OCI-LY3 (cell line): ENCODE results near the gene INSIG1.

ENCODE experiments used
- H2AFZ ChIP-seq: fragments of 200-600, 300-600 bp; shearing (Covaris generic); 2 replicates; pipeline ENCODE4 v1.6.0; 2014; ENCODE audit warnings: antibody characterized with exemption, low read depth, low read length
- H3K27ac ChIP-seq: fragments of 200-600, 300-600 bp; sonication (generic); 2 replicates; pipeline ENCODE4 v1.5.1; 2014; ENCODE audit warnings: mild to moderate bottlenecking, low read length, moderate library complexity, mixed read lengths
- H3K27me3 ChIP-seq: fragments of 200-600, 300-600 bp; sonication (generic); 2 replicates; pipeline ENCODE4 v1.6.1; 2014; ENCODE audit warnings: low read depth, low read length, mixed read lengths
- H3K36me3 ChIP-seq: fragments of 200-600, 300-600 bp; sonication (generic); replicated peaks from 2 replicates; pipeline ENCODE3; 2014; ENCODE audit warnings: low read depth, low read length, mixed read lengths
- H3K4me1 ChIP-seq: fragments of 300-600, 200-600 bp; sonication (generic); 2 replicates; pipeline ENCODE4 v1.6.1; 2014; ENCODE audit warnings: low read length, mixed read lengths
- H3K4me2 ChIP-seq: fragments of 200-600, 300-600 bp; sonication (generic); 2 replicates; pipeline ENCODE4 v1.6.1; 2014; ENCODE audit warnings: low read length, mixed read lengths
- H3K4me3 ChIP-seq: fragments of 300-600, 200-600 bp; sonication (generic); 2 replicates; pipeline ENCODE4 v1.5.1; 2014; ENCODE audit warnings: antibody characterized with exemption, mild to moderate bottlenecking, low read length, moderate library complexity
- H3K79me2 ChIP-seq: fragments of 300-600, 200-600 bp; shearing (Covaris generic); 2 replicates; pipeline ENCODE4 v1.6.1; 2014; ENCODE audit warnings: mild to moderate bottlenecking, low read length, mixed read lengths
- H3K9ac ChIP-seq: fragments of 300-600, 200-600 bp; shearing (Covaris generic); 2 replicates; pipeline ENCODE4 v1.6.0; 2014; ENCODE audit warnings: mild to moderate bottlenecking, low read length, moderate library complexity
- H3K9me3 ChIP-seq: fragments of 200-600, 300-600 bp; shearing (Covaris generic); 2 replicates; pipeline ENCODE4 v1.6.1; 2014; ENCODE audit warnings: low read length, mixed read lengths; ENCODE audit not compliant: insufficient read depth
- H4K20me1 ChIP-seq: fragments of 200-600, 300-600 bp; sonication (generic); 2 replicates; pipeline ENCODE4 v1.6.1; 2016; ENCODE audit warnings: low read length, mixed read lengths; ENCODE audit not compliant: insufficient read depth
- EZH2phosphoT487 ChIP-seq: fragments of 200-600 bp; shearing (Covaris generic); IDR thresholded peaks from 2 replicates; pipeline ENCODE4 v1.6.1; 2018; ENCODE audit warnings: antibody characterized with exemption, mixed run types, low read depth
- TF ChIP-seq, protein P1 (sequence below): fragments of 200-600, 300-600 bp; sonication (generic); IDR thresholded peaks from 2 replicates; pipeline ENCODE4 v1.5.1; 2014; ENCODE audit warnings: antibody characterized with exemption, low read length, low read depth

Gene INSIG1

DNA sequence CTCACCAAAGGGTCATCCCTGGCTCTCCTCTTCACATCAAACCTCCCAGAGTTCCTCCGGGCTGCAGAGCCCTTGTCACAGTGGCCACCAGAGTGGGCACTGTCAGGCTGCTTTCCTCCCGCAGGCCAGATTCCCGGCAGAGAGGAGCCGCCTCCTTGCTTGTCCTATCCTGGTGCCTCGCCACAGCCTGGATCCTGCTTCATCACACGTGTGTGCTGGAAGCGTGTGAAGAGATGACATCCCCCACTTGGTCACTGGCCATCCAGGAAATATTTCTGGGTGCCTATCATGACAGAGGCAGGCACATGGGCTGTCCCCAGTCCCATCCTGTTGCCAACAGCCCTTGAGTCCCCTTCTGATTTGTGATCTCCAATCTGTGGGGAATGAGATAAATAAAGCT lies 15.0 kb downstream of the INSIG1 start:
- H4K20me1 ChIP-seq: peaks cover 30% of the 10 kb centered on the region
- no peak overlapping the region for H3K4me2 ChIP-seq
- no peak overlapping the region for H3K4me3 ChIP-seq

DNA sequence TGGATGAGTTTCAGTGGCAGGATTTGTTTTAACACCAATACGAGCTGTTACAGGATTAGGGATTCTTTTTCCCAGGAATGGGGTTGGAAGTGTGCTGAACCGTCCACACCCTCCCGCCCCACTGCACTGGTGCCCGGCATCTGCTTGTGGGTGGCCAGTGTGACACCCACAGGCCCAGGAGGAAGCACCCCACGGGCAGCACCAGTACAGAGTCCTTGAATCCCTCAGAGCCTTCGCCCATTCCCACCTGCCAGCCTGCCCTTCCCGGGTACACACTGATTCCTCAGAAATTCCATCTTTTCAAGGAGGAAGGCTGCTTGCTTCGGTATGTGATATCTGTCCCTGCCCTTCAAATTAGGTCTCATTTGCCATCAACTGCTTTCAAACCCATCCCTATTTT lies 15.4 kb downstream of the INSIG1 start:
- Histone ChIP-seq H3K79me2 (no peaks in the 10 kb centered on the region), H4K20me1 (peaks cover 26% of the 10 kb centered on the region), H3K27me3 (no peaks in the 10 kb centered on the region), H3K4me3 (no peak overlapping the region), H3K36me3 (peaks cover 61% of the 10 kb centered on the region), H2AFZ (no peak overlapping the region), H3K9me3 (no peaks in the 10 kb centered on the region), H3K4me1 (peaks cover 22% of the 10 kb centered on the region), H3K4me2 (no peak overlapping the region), H3K9ac (no peak overlapping the region), H3K27ac (no peak overlapping the region)
- TF ChIP-seq EZH2phosphoT487: no peak
- TF ChIP-seq, protein P1, sequence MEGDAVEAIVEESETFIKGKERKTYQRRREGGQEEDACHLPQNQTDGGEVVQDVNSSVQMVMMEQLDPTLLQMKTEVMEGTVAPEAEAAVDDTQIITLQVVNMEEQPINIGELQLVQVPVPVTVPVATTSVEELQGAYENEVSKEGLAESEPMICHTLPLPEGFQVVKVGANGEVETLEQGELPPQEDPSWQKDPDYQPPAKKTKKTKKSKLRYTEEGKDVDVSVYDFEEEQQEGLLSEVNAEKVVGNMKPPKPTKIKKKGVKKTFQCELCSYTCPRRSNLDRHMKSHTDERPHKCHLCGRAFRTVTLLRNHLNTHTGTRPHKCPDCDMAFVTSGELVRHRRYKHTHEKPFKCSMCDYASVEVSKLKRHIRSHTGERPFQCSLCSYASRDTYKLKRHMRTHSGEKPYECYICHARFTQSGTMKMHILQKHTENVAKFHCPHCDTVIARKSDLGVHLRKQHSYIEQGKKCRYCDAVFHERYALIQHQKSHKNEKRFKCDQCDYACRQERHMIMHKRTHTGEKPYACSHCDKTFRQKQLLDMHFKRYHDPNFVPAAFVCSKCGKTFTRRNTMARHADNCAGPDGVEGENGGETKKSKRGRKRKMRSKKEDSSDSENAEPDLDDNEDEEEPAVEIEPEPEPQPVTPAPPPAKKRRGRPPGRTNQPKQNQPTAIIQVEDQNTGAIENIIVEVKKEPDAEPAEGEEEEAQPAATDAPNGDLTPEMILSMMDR: no peak

More for the DNA sequence above, 15.0 kb downstream of the INSIG1 start:
- Histone ChIP-seq H3K36me3 (peaks cover 66% of the 10 kb centered on the region), H3K9me3 (no peaks in the 10 kb centered on the region), H2AFZ (no peak overlapping the region), H3K27me3 (no peaks in the 10 kb centered on the region), H3K4me1 (peaks cover 22% of the 10 kb centered on the region), H3K27ac (peak overlapping the region; percentile 42; the same call in 1 of the 2 replicates), H3K9ac (no peak overlapping the region), H3K79me2 (no peaks in the 10 kb centered on the region)
- TF ChIP-seq, protein P1: no peak
- TF ChIP-seq EZH2phosphoT487: no peak

DNA sequence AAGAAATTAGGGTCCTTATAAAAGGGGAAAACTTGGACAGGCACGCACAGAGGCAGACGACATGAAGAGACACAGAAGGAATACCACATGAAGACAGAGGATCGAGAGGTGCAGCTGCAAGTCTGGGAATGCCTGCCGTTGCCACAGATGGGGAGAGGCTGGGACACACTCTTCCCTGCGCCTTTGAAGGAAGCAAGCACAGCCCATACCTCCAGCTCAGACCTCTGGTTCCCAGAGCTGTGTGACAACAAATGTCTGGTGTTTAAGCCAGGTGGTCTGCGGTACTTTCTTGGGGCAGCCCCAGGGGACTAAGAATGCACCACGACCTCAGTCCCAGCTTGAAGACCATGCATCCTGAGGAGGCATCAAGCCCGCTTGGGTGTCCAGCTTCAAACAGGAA lies 18.3 kb downstream of the INSIG1 start:
- no peaks in the 10 kb centered on the region for H3K9me3 ChIP-seq

DNA sequence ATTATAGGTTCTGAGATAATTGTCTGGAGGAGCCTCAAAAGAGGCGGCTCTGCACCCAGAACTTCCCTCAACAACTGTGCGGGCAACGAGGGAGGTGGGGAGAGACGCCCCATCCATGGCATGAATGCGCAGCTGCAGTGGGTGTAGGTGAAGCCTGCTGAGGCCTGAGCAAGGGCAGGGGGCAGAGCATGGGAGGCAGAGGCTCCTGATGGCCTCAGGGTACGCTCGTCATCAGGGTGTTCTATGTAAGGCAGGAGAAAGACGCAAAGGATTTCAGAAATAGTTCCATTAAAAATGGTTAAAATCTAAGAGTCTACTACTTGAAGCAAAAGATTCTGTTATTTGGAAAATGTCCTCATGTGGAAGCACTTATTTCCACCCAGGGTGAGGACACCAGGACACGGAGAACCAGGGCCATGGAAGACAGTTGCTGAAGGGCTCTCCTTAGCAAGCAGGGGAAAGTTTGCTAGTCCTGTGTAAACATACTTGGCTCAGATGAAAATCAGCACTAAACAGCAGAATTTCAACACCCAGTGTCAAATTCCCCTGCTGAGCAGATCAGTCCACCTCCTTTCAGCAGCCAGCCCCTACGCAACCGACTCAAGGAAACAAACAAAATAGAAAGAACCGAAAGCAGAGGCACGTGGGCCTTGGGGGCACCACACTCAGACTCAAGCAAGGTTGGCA lies 18.9 kb downstream of the INSIG1 start:
- H2AFZ ChIP-seq: no peak overlapping the region
- TF ChIP-seq EZH2phosphoT487: no peak
- TF ChIP-seq, protein P1: no peak
- H4K20me1 ChIP-seq: no peaks in the 10 kb centered on the region
- no peaks in the 10 kb centered on the region for H3K9me3 ChIP-seq
- H3K27ac ChIP-seq: peak overlapping the region; percentile 72
- no peaks in the 10 kb centered on the region for H3K79me2 ChIP-seq
- H3K4me2 ChIP-seq: peak overlapping the region; percentile 20
- H3K27me3 ChIP-seq: no peaks in the 10 kb centered on the region
- peaks cover 22% of the 10 kb centered on the region for H3K4me1 ChIP-seq
- no peak overlapping the region for H3K4me3 ChIP-seq
- H3K36me3 ChIP-seq: peaks cover 48% of the 10 kb centered on the region
- H3K9ac ChIP-seq: 0 out of 2 replicates have a peak overlapping the region, but pooled peaks have one; percentile 16

More for the DNA sequence above, 18.3 kb downstream of the INSIG1 start:
- no peak overlapping the region for H3K9ac ChIP-seq
- peaks cover 43% of the 10 kb centered on the region for H3K36me3 ChIP-seq
- peaks cover 22% of the 10 kb centered on the region for H3K4me1 ChIP-seq
- H3K4me2 ChIP-seq: peak overlapping the region; percentile 20
- H2AFZ ChIP-seq: no peak overlapping the region
- H3K27me3 ChIP-seq: no peaks in the 10 kb centered on the region
- no peaks in the 10 kb centered on the region for H3K79me2 ChIP-seq
- no peak overlapping the region for H3K4me3 ChIP-seq
- peak overlapping the region; percentile 72 for H3K27ac ChIP-seq
- no peak for TF ChIP-seq EZH2phosphoT487
- TF ChIP-seq, protein P1: no peak
- no peaks in the 10 kb centered on the region for H4K20me1 ChIP-seq
